Smooth muscle cell (in vitro differentiated cells): Measurements from ENCODE around the gene RNF112. TPM values are rescaled to one million over a fixed set of nuclear protein-coding genes. Genes with fewer than 3 reads are reported as not detected.

Source experiments
- DNase-seq: peaks from one replicate; lab custom pipeline; 2025; ENCODE audit not compliant: unreplicated experiment; lab: John Stamatoyannopoulos, UW
- H2AFZ ChIP-seq: fragments of 200-600 bp; sonication (generic); 2 replicates; pipeline ENCODE4 v1.6.0; 2016; ENCODE audit warnings: antibody characterized with exemption, low read depth, mild to moderate bottlenecking
- H3F3A ChIP-seq: fragments of 200-600 bp; sonication (generic); 2 replicates; pipeline ENCODE4 v1.6.0; 2017; ENCODE audit warnings: antibody characterized with exemption, low read depth
- H3K27ac ChIP-seq: fragments of 200-600 bp; sonication (generic); 2 replicates; pipeline ENCODE4 v1.5.1; 2016; ENCODE audit warnings: low read depth, mild to moderate bottlenecking
- H3K27me3 ChIP-seq: fragments of 200-600 bp; sonication (generic); 2 replicates; pipeline ENCODE4 v1.6.1; 2016; ENCODE audit warnings: low read depth, mild to moderate bottlenecking
- H3K36me3 ChIP-seq: fragments of 200-600 bp; sonication (generic); 2 replicates; pipeline ENCODE4 v1.5.1; 2016; ENCODE audit warnings: low read depth
- H3K4me1 ChIP-seq: fragments of 200-600 bp; sonication (generic); 2 replicates; pipeline ENCODE4 v1.5.1; 2016; ENCODE audit warnings: low read depth
- H3K4me2 ChIP-seq: fragments of 200-600 bp; sonication (generic); 2 replicates; pipeline ENCODE4 v1.6.0; 2016; ENCODE audit warnings: mild to moderate bottlenecking
- H3K4me3 ChIP-seq: fragments of 200-600 bp; sonication (generic); 2 replicates; pipeline ENCODE4 v1.5.1; 2016; ENCODE audit warnings: mild to moderate bottlenecking
- H3K79me2 ChIP-seq: fragments of 200-600 bp; sonication (generic); 2 replicates; pipeline ENCODE4 v1.6.0; 2016; ENCODE audit warnings: low read depth, mild to moderate bottlenecking
- H3K9ac ChIP-seq: fragments of 200-600 bp; sonication (generic); 2 replicates; pipeline ENCODE4 v1.6.0; 2016; ENCODE audit warnings: low read depth
- H3K9me3 ChIP-seq: fragments of 200-600 bp; sonication (generic); replicated peaks from 2 replicates; pipeline ENCODE4 v1.5.1; 2016; ENCODE audit warnings: low read depth
- H4K20me1 ChIP-seq: fragments of 200-600 bp; sonication (generic); 2 replicates; pipeline ENCODE4 v1.6.0; 2016; ENCODE audit warnings: low read depth
- WGBS: methylation state at CpG from one replicate; pipeline ENCODE4 v1.1.7; 2016; ENCODE audit warnings: low lambda C conversion rate; 5-methylcytosine and 5-hydroxymethylcytosine counted together
- polyA plus RNA-seq: library from polyadenylated mRNA; unstranded; fragments of >200 nt; fragmentation: Nextera tagmentation; extraction: Ambion mirVana; gene quantifications from 2 replicates; pipeline ENCODE4 v1.2.1, GENCODE V29; 2016
- total RNA-seq: library from RNA; depleted of rRNA; stranded (reverse); fragments of >200 nt; gene quantifications from 2 replicates; pipeline ENCODE4 v1.2.3, GENCODE V29; 2014
- TF ChIP-seq, protein P1 (sequence below): fragments of 200-600 bp; sonication (generic); IDR thresholded peaks from 2 replicates; pipeline ENCODE4 v1.5.1; 2017; ENCODE audit warnings: borderline replicate concordance, mild to moderate bottlenecking, antibody characterized with exemption; ENCODE audit not compliant: insufficient read depth, poor library complexity, severe bottlenecking

The RNF112 gene
- total and polyA plus RNA-seq, 2 experiments from 2014 or later, result 4.6 to 7.2 TPM

DNA sequence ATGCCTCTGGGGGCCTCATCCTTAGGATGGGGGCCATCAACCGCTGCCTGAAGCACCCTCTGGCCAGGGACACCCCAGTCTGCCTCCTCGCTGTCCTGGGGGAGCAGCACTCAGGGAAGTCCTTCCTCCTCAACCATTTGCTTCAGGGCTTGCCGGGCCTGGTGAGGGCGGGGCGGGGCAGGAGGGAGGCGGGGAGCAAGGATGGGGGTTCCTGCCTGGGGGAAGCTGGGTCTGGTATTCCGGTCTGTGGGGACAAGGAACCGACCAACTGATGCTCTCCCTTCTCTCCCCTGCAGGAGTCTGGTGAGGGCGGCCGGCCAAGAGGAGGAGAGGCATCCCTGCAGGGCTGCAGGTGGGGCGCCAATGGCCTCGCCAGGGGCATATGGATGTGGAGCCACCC lies 2.0 kb downstream of the RNF112 start:
- TF ChIP-seq, protein P1, sequence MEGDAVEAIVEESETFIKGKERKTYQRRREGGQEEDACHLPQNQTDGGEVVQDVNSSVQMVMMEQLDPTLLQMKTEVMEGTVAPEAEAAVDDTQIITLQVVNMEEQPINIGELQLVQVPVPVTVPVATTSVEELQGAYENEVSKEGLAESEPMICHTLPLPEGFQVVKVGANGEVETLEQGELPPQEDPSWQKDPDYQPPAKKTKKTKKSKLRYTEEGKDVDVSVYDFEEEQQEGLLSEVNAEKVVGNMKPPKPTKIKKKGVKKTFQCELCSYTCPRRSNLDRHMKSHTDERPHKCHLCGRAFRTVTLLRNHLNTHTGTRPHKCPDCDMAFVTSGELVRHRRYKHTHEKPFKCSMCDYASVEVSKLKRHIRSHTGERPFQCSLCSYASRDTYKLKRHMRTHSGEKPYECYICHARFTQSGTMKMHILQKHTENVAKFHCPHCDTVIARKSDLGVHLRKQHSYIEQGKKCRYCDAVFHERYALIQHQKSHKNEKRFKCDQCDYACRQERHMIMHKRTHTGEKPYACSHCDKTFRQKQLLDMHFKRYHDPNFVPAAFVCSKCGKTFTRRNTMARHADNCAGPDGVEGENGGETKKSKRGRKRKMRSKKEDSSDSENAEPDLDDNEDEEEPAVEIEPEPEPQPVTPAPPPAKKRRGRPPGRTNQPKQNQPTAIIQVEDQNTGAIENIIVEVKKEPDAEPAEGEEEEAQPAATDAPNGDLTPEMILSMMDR, result no peak
- Histone ChIP-seq H4K20me1 (no peaks in the 10 kb centered on the region), H3K4me1 (peaks cover 10% of the 10 kb centered on the region), H2AFZ (no peak overlapping the region), H3K9me3 (no peaks in the 10 kb centered on the region), H3K27me3 (no peaks in the 10 kb centered on the region), H3K79me2 (no peaks in the 10 kb centered on the region), H3K9ac (no peak overlapping the region), H3F3A (peaks cover 9% of the 10 kb centered on the region), H3K27ac (no peak overlapping the region), H3K4me3 (no peak overlapping the region), H3K4me2 (no peak overlapping the region), H3K36me3 (no peaks in the 10 kb centered on the region)
- 93% methylated on average over 12 of the region's 12 CpGs for WGBS
- DNase-seq, result no peak

DNA sequence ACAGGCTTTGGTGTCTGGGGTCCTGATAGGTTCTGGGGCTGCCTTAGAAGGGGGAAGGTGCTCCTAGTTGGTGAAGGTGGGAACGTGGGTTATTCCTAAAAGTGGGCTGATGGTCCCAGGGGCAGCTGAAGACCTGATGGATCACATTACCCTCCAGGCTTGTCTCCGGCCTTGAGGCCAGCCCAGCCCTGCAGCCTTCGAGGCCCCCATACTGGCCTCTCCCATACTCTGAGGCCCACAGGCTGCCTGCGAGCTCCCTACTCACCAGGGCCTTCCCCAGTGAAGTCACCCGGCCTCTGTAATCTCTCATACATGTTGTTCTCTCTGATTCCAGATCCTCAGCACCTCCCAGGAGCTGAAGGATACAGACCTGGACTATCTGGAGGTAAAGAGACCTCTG lies 2.7 kb downstream of the RNF112 start:
- H3K27me3 ChIP-seq, result no peaks in the 10 kb centered on the region
- H3K36me3 ChIP-seq, result no peaks in the 10 kb centered on the region
- no peaks in the 10 kb centered on the region for H3K9me3 ChIP-seq
- no peak overlapping the region for H2AFZ ChIP-seq
- H3K27ac ChIP-seq, result no peak overlapping the region
- H3F3A ChIP-seq, result peaks cover 9% of the 10 kb centered on the region
- no peak overlapping the region for H3K9ac ChIP-seq
- H4K20me1 ChIP-seq, result no peaks in the 10 kb centered on the region
- 43% methylated on average over 5 of the region's 5 CpGs for WGBS
- no peak for DNase-seq
- H3K4me2 ChIP-seq, result no peak overlapping the region
- TF ChIP-seq, protein P1, result no peak
- H3K4me1 ChIP-seq, result peaks cover 10% of the 10 kb centered on the region
- H3K4me3 ChIP-seq, result no peak overlapping the region
- H3K79me2 ChIP-seq, result no peaks in the 10 kb centered on the region

DNA sequence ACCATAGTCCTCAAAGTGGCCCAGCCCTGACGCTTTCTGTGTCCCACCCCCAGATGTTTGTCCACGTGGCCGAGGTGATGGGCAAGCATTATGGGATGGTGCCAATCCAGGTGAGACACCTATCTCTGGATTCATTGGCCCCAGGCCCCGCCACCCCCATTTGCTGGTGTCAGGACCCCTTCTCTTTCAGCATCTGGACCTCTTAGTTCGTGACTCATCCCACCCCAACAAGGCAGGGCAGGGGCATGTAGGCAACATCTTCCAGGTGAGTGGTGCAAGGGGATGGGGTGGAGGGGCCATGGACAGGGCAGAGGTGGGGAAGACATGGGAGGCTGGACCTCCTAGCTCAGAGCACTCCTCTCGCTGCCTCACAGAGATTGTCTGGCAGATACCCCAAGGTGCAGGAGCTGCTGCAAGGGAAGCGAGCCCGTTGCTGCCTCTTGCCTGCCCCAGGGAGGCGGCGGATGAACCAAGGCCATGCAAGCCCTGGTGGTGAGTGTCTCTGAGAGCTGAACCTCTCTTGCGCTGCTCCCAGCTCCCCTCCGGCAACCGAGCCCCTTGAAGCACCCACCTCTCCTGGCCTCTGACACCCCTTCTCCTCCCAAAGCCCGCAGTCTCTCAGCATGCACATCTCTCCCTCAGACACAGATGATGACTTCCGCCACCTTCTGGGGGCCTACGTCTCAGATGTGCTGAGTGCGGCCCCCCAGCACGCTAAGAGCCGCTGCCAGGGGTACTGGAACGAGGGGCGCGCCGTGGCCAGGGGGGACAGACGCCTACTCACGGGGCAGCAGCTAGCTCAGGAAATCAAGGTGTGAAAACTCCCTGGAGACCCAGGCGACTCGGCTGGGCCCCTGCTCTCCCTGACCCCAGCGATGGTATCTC lies 3.6 kb downstream of the RNF112 start:
- H3K4me2 ChIP-seq, result no peak overlapping the region

More for the DNA sequence above, 3.6 kb downstream of the RNF112 start:
- H3K4me1 ChIP-seq, result peaks cover 10% of the 10 kb centered on the region
- H3K9me3 ChIP-seq, result no peaks in the 10 kb centered on the region
- 94% methylated on average over 28 of the region's 28 CpGs for WGBS
- H4K20me1 ChIP-seq, result no peaks in the 10 kb centered on the region
- H3K79me2 ChIP-seq, result no peaks in the 10 kb centered on the region
- H3K27ac ChIP-seq, result no peak overlapping the region
- no peak for DNase-seq
- no peak overlapping the region for H2AFZ ChIP-seq
- peaks cover 9% of the 10 kb centered on the region for H3F3A ChIP-seq
- H3K36me3 ChIP-seq, result no peaks in the 10 kb centered on the region
- no peak overlapping the region for H3K9ac ChIP-seq
- TF ChIP-seq, protein P1, result no peak
- H3K27me3 ChIP-seq, result no peaks in the 10 kb centered on the region
- no peak overlapping the region for H3K4me3 ChIP-seq
